K562 (cell line): ENCODE results near the gene PRKG2. TPM values are rescaled to one million over a fixed set of nuclear protein-coding genes. Genes with fewer than 3 reads are reported as not detected.

ENCODE experiments used
- ATAC-seq: fragments of 200-7000 bp; cut with Tn5 transposase; 3 replicates; pipeline ENCODE4 v1.9.1; 2020; ENCODE audit warnings: moderate library complexity
- BruUV-seq: library from RNA; stranded (reverse); fragments of 400-500 nt; replicated peaks from 2 replicates; lab custom pipeline; 2021; lab: Mats Ljungman, UMichigan
- CTCF ChIA-PET: fragments of 300-600 bp; formaldehyde crosslinking; extraction: SDS; loops from one replicate; lab custom pipeline; 2021; ENCODE audit warnings: low intra/inter-chr PET ratio; lab: Yijun Ruan, JAX
- POLR2A ChIA-PET: fragments of 300-600, 350-650 bp; sonication (Branson Sonifier 250); formaldehyde crosslinking; extraction: SDS; loops from one replicate; lab custom pipeline; 2021; ENCODE audit warnings: antibody characterized with exemption, inconsistent platforms; lab: Yijun Ruan, JAX
- DNase-seq, 4 experiments: peaks; one replicate each; pipeline versions ENCODE4 v3.0.0 to v3.0.0-alpha.2; 2011 to 2018; ENCODE audit warnings: low spot score in 3 of 4, mixed read lengths in 3 of 4; ENCODE audit errors: extremely low read depth in 1 of 4
- FAIRE-seq: peaks from 2 replicates; lab custom pipeline; 2011; peaks lifted over from hg19 to GRCh38; lab: Jason Lieb, UNC
- H2AFZ ChIP-seq: 2 replicates; pipeline ENCODE4 v1.6.0; 2011; ENCODE audit warnings: low read depth, low read length, control low read depth, inconsistent platforms
- H3K27ac ChIP-seq: fragments of 200-600 bp; 3 replicates; pipeline ENCODE4 v1.8.0; 2011; ENCODE audit warnings: low read depth, mild to moderate bottlenecking, control low read depth, inconsistent platforms, low read length, moderate library complexity, mixed read lengths; ENCODE audit errors: extremely low read depth
- H3K27me3 ChIP-seq, 2 experiments: fragments of 300-600 bp in 1 of 2; 2 replicates in 1 of 2; 3 replicates in 1 of 2; pipeline versions ENCODE4 v1.6.0 to v1.8.0; 2011; ENCODE audit warnings: inconsistent platforms in 2 of 2, low read length in 2 of 2, mild to moderate bottlenecking in 1 of 2, mixed read lengths in 1 of 2, moderate library complexity in 1 of 2; ENCODE audit not compliant: control insufficient read depth in 2 of 2, insufficient read depth in 2 of 2
- H3K36me3 ChIP-seq: fragments of 300-600 bp; 3 replicates; pipeline ENCODE4 v1.8.0; 2011; ENCODE audit warnings: mild to moderate bottlenecking, low read length, inconsistent platforms; ENCODE audit not compliant: control insufficient read depth, insufficient read depth
- H3K4me1 ChIP-seq, 2 experiments: fragments of 200-600 bp in 1 of 2; replicated peaks in 1 of 2; 2 replicates in 1 of 2; 3 replicates in 1 of 2; pipeline versions ENCODE4 v1.5.1 to v1.8.0; 2011; ENCODE audit warnings: inconsistent platforms in 2 of 2, low read length in 2 of 2, mild to moderate bottlenecking in 1 of 2, mixed read lengths in 1 of 2, moderate library complexity in 1 of 2; ENCODE audit not compliant: control insufficient read depth in 2 of 2, insufficient read depth in 2 of 2
- H3K4me2 ChIP-seq: 2 replicates; pipeline ENCODE4 v1.6.1; 2011; ENCODE audit warnings: low read length, control low read depth, inconsistent platforms, mixed read lengths; ENCODE audit not compliant: insufficient read depth
- H3K4me3 ChIP-seq: fragments of 200-600 bp; sonication (generic), shearing (Covaris generic); 2 replicates; pipeline ENCODE4 v1.5.1; 2016; ENCODE audit warnings: control low read depth, inconsistent platforms
- H3K79me2 ChIP-seq: fragments of 200-600 bp; 3 replicates; pipeline ENCODE4 v1.8.0; 2011; ENCODE audit warnings: low read length, inconsistent platforms; ENCODE audit not compliant: control insufficient read depth, insufficient read depth
- H3K9ac ChIP-seq, 2 experiments: 2 replicates each; pipeline versions ENCODE4 v1.6.0 to v1.6.1; 2011; ENCODE audit warnings: low read depth in 2 of 2, low read length in 2 of 2, control low read depth in 1 of 2, inconsistent platforms in 1 of 2, mild to moderate bottlenecking in 1 of 2, mixed read lengths in 1 of 2; ENCODE audit not compliant: insufficient read depth in 1 of 2
- H3K9me1 ChIP-seq: one replicate; pipeline ENCODE4 v1.6.0; 2011; ENCODE audit warnings: inconsistent platforms, mild to moderate bottlenecking, low read length, moderate library complexity; ENCODE audit not compliant: control insufficient read depth, insufficient read depth
- H3K9me3 ChIP-seq: replicated peaks from 2 replicates; pipeline ENCODE4 v1.5.1; 2011; ENCODE audit warnings: low read depth, low read length, inconsistent platforms; ENCODE audit not compliant: control insufficient read depth, insufficient read depth
- H4K20me1 ChIP-seq: replicated peaks from 2 replicates; pipeline ENCODE4 v1.6.1; 2011; ENCODE audit warnings: low read length, inconsistent platforms, mixed read lengths; ENCODE audit not compliant: control insufficient read depth, insufficient read depth
- CBX8 ChIP-seq: fragments of 200-600 bp; sonication (generic); IDR thresholded peaks from 2 replicates; pipeline ENCODE4 v1.6.1; 2012; ENCODE audit warnings: borderline replicate concordance, mixed run types, low read depth, mild to moderate bottlenecking, moderate library complexity, mixed read lengths, low read length, control low read depth, inconsistent platforms; ENCODE audit not compliant: poor library complexity, severe bottlenecking; ENCODE audit errors: extremely low read depth
- CEBPB ChIP-seq: fragments of 450-650 bp; IDR thresholded peaks from 2 replicates; pipeline ENCODE4 v1.6.1; 2016; ENCODE audit warnings: missing genetic modification characterization, missing compliant biosample characterization
- CREBBP ChIP-seq: IDR thresholded peaks from one replicate; pipeline ENCODE4 v1.6.1; 2012; ENCODE audit warnings: low read depth, mild to moderate bottlenecking, control low read depth, inconsistent platforms, low read length
- ELK3 ChIP-seq: fragments of 450-650 bp; formaldehyde crosslinking; IDR thresholded peaks from 2 replicates; pipeline ENCODE4 v1.4.0; 2020; ENCODE audit warnings: mild to moderate bottlenecking
- MXI1 ChIP-seq: IDR thresholded peaks from 2 replicates; pipeline ENCODE4 v1.6.1; 2011; ENCODE audit warnings: low read depth, mild to moderate bottlenecking, improper control_type of control experiment, low read length
- PURB ChIP-seq: sonication (generic); formaldehyde crosslinking; IDR thresholded peaks from 2 replicates; pipeline ENCODE4 v1.9.0; 2021; ENCODE audit warnings: low read depth, mild to moderate bottlenecking, missing genetic modification reagents
- SMAD1 ChIP-seq: fragments of 150-350 bp; IDR thresholded peaks from 2 replicates; pipeline ENCODE4 v1.6.1; 2014; ENCODE audit warnings: low read length, low read depth; ENCODE audit not compliant: partially characterized antibody
- ZFPM2 ChIP-seq: fragments of 250-450 bp; sonication (Bioruptor Pico); IDR thresholded peaks from 2 replicates; pipeline ENCODE4 v1.5.1; 2022; ENCODE audit warnings: mild to moderate bottlenecking
- ZNF431 ChIP-seq: sonication (generic); formaldehyde crosslinking; IDR thresholded peaks from 2 replicates; pipeline ENCODE4 v1.8.0; 2022; ENCODE audit warnings: mild to moderate bottlenecking, missing genetic modification reagents
- ZNF589 ChIP-seq: fragments of 200-800 bp; sonication (Bioruptor generic); IDR thresholded peaks from 2 replicates; pipeline ENCODE4 v1.6.1; 2016; ENCODE audit warnings: low read depth, missing genetic modification characterization, missing compliant biosample characterization
- WGBS: fragments of 100-300 bp; shearing (Covaris generic); methylation state at CpG from one replicate; pipeline ENCODE4 v1.1.6; 2016; ENCODE audit warnings: low coverage, mixed read lengths; ENCODE audit not compliant: insufficient coverage; ENCODE audit errors: missing lambda C conversion rate; 5-methylcytosine and 5-hydroxymethylcytosine counted together
- in situ Hi-C: fragments of 300-500 bp; cut with MboI; formaldehyde crosslinking; loops from 4 replicates; pipeline ENCODE4 v1.15.0; 2018; ENCODE audit warnings: inconsistent platforms, mixed read lengths
- intact Hi-C: fragments of 100-400 bp; cut with micrococcal nuclease; formaldehyde crosslinking; loops from 2 replicates; pipeline ENCODE4 v1.14.2; 2022
- polyA plus RNA-seq, 8 experiments: library from polyadenylated mRNA; depleted of rRNA in 4 of 8; stranded (reverse) in 5 of 8; unstranded in 3 of 8; fragments of >200 nt; fragmentation: Nextera tagmentation in 2 of 8; fragmentation: Illumina TruSeq in 1 of 8; extraction: Ambion mirVana in 2 of 8; extraction: Trizol in 1 of 8; gene quantifications; 2 replicates each; pipeline versions ENCODE4 v1.2.1 to v1.2.3, GENCODE V29; 2011 to 2014; ENCODE audit warnings: inconsistent platforms in 1 of 8, missing spikeins in 1 of 8
- total RNA-seq, 7 experiments: library from RNA; depleted of rRNA in 6 of 7; stranded (reverse); fragments of >200 nt in 6 of 7; fragmentation: Illumina TruSeq in 2 of 7; extraction: Trizol in 2 of 7; gene quantifications; 2 replicates each; pipeline versions ENCODE4 v1.2.1 to v1.2.3, GENCODE V29; 2011 to 2021; ENCODE audit warnings: low replicate concordance in 1 of 7

Gene PRKG2
- total and polyA plus RNA-seq, 9 of the 15 experiments (the other 6 are each of a cell fraction or from before 2014, with no cell fraction given): 0.01 to 0.68 (median 0.34) TPM

- H3K4me3 ChIP-seq: no peak overlapping the region
- no peak overlapping the region for H2AFZ ChIP-seq
These were observed 49.1 kb downstream of the PRKG2 start for GRCh38 chr4:81165861-81166430.

DNA sequence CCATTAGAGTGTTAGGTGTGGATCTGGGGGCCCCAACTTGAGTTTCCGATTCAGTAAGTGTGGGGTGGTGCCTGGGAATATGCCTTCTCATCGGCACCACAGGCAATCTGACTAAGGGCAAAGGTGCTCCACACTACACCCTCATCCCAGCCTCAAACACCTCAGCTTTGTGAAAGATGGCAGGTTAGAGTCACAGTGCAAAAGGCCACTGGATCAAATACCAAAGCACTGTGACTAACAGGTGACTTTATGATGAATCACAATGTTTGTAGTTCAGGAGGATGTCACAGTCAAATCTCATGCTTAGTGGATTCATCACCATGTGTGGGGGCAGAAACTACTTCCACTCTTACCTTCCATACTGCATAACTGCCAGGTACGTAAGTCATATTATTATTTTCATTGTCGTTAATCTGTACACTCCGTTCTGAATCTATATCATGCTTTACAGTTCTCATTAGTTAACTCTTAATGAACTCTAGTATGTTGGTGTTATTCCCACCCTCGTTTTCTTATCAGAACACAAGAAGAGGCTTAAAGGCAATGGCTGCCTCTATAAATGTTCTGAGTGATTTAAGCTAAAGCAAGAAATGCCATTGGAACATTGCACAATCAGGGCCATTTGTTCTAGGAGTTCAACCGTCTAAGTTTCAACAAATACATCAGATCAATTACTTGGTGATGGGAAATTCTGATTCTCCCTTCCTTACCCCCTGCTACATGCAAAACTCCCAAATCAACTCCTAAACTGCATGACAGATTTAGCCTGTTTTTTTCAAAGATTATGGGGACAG, 50.2 kb downstream of the PRKG2 start:
- no peaks in the 10 kb centered on the region for H3K79me2 ChIP-seq
- H3K4me1 ChIP-seq: no peaks in the 10 kb centered on the region
- BruUV-seq: no TSS peak
- H3K4me3 ChIP-seq: no peak overlapping the region
- WGBS: 0% methylated on average over 7 of the region's 7 CpGs
- ATAC-seq: no peak
- no peak overlapping the region for H2AFZ ChIP-seq
- H3K4me2 ChIP-seq: no peak overlapping the region
- H3K27me3 ChIP-seq: no peaks in the 10 kb centered on the region
- H3K27ac ChIP-seq: no peak overlapping the region
- H3K9ac ChIP-seq: no peak overlapping the region
- H3K9me3 ChIP-seq: no peaks in the 10 kb centered on the region
- FAIRE-seq: no peak
- intact Hi-C loops (no loop called here), in situ Hi-C loops (no loop called here)
- POLR2A ChIA-PET: interaction anchor here (0.7 to 0.9 kb wide), 2 partner anchors 13 to 53 kb away, joined by 3 read pairs; no protein-coding TSS in a partner anchor
- CTCF ChIA-PET: no interaction called here
- H4K20me1 ChIP-seq: no peaks in the 10 kb centered on the region
- TF ChIP-seq ELK3 (CRISPR knock-in tag): no peak
- TF ChIP-seq CREBBP: no peak
- TF ChIP-seq ZFPM2 (CRISPR knock-in tag): no peak
- TF ChIP-seq ZNF431: no peak
- TF ChIP-seq CEBPB: peak; percentile 38; the same call in 1 of the 2 replicates
- TF ChIP-seq CBX8: no peak
- no peak for TF ChIP-seq ZNF589 (CRISPR knock-in tag)
- DNase-seq: no peak
- H3K9me1 ChIP-seq: no peaks in the 10 kb centered on the region
- no peaks in the 10 kb centered on the region for H3K36me3 ChIP-seq

More at GRCh38 chr4:81165861-81166430, 49.1 kb downstream of the PRKG2 start:
- Histone ChIP-seq H3K79me2 (no peaks in the 10 kb centered on the region), H3K27ac (no peak overlapping the region), H3K9me1 (no peaks in the 10 kb centered on the region), H4K20me1 (no peaks in the 10 kb centered on the region), H3K9me3 (no peaks in the 10 kb centered on the region), H3K27me3 (no peaks in the 10 kb centered on the region), H3K4me1 (no peaks in the 10 kb centered on the region), H3K36me3 (no peaks in the 10 kb centered on the region), H3K9ac (no peak overlapping the region), H3K4me2 (no peak overlapping the region)
- FAIRE-seq (no peak), ATAC-seq (no peak), DNase-seq (no peak)
- in situ Hi-C loops: no loop called here
- intact Hi-C loops: no loop called here
- ChIA-PET CTCF (no interaction called here), POLR2A (no interaction called here)
- no TSS peak for BruUV-seq
- no peak for TF ChIP-seq SMAD1
- no peak for TF ChIP-seq ZNF589 (CRISPR knock-in tag)
- no peak for TF ChIP-seq PURB (CRISPR knock-in tag)
- TF ChIP-seq MXI1: no peak
- 0% methylated on average over 1 of the region's 1 CpG for WGBS
